GM18951 (cell line): ENCODE measurements around the gene IL18RAP.

ENCODE experiments used
- POLR2A ChIP-seq: IDR thresholded peaks from 4 replicates; pipeline ENCODE4 v1.6.1; 2011; ENCODE audit warnings: mild to moderate bottlenecking; ENCODE audit not compliant: insufficient read length, insufficient read depth; ENCODE audit errors: extremely low read depth
- in situ Hi-C: fragments of 300-500 bp; cut with MboI; formaldehyde crosslinking; loops from one replicate; pipeline ENCODE4 v1.12.0; 2022; ENCODE audit warnings: low sequenced_read_pairs, mixed read lengths, inconsistent platforms; ENCODE audit not compliant: unreplicated experiment

Gene IL18RAP

GRCh38 chr2:102428573-102428972 lies 5.6 kb downstream of the IL18RAP start:
- no peak for TF ChIP-seq POLR2A
- in situ Hi-C loops = no loop called here

GRCh38 chr2:102432386-102432785 lies 9.4 kb downstream of the IL18RAP start:
- in situ Hi-C loops = no loop called here
- no peak for TF ChIP-seq POLR2A

GRCh38 chr2:102433973-102434654 lies 11.2 kb downstream of the IL18RAP start:
- in situ Hi-C loops = no loop called here
- no peak for TF ChIP-seq POLR2A

- in situ Hi-C loops = no loop called here
- no peak for TF ChIP-seq POLR2A
These were observed 11.9 kb downstream of the IL18RAP start for GRCh38 chr2:102434655-102435381.

GRCh38 chr2:102435741-102436140 lies 12.8 kb downstream of the IL18RAP start:
- no peak for TF ChIP-seq POLR2A
- in situ Hi-C loops = no loop called here

GRCh38 chr2:102436323-102436722 lies 13.4 kb downstream of the IL18RAP start:
- no peak for TF ChIP-seq POLR2A
- in situ Hi-C loops = no loop called here

GRCh38 chr2:102437122-102437521 lies 14.2 kb downstream of the IL18RAP start:
- TF ChIP-seq POLR2A = no peak
- in situ Hi-C loops = no loop called here

GRCh38 chr2:102438111-102438510 lies 15.2 kb downstream of the IL18RAP start:
- no peak for TF ChIP-seq POLR2A
- in situ Hi-C loops = no loop called here

GRCh38 chr2:102438578-102438977 lies 15.6 kb downstream of the IL18RAP start:
- in situ Hi-C loops = no loop called here
- TF ChIP-seq POLR2A = no peak

GRCh38 chr2:102439065-102439695 lies 16.2 kb downstream of the IL18RAP start:
- in situ Hi-C loops = no loop called here

GRCh38 chr2:102442967-102443828 lies 20.2 kb downstream of the IL18RAP start:
- TF ChIP-seq POLR2A = no peak
- in situ Hi-C loops = loop anchor here (5.0 to 10.0 kb wide), 2 partner anchors 201 to 428 kb away; no protein-coding TSS in a partner anchor

More at GRCh38 chr2:102439065-102439695, 16.2 kb downstream of the IL18RAP start:
- no peak for TF ChIP-seq POLR2A

- in situ Hi-C loops = loop anchor here (5.0 to 10.0 kb wide), 2 partner anchors 202 to 429 kb away; no protein-coding TSS in a partner anchor
- no peak for TF ChIP-seq POLR2A
These were observed 21.3 kb downstream of the IL18RAP start for GRCh38 chr2:102444233-102444632.
